H1 (cell line): ENCODE data around the gene GXYLT2. TPM values are rescaled to one million over a fixed set of nuclear protein-coding genes. Genes with fewer than 3 reads are reported as not detected.

Experiments used
- CTCF ChIA-PET: fragments of 300-600 bp; sonication (Branson Sonifier 250); formaldehyde crosslinking; loops from one replicate; lab custom pipeline; 2021; ENCODE audit not compliant: partially characterized antibody; lab: Charles Lee
- POLR2A ChIA-PET: fragments of 300-600 bp; sonication (Branson Sonifier 250); formaldehyde crosslinking; loops from one replicate; lab custom pipeline; 2021; ENCODE audit warnings: inconsistent platforms; ENCODE audit not compliant: partially characterized antibody; lab: Charles Lee
- DNase-seq, 2 experiments: peaks; one replicate each; pipeline versions ENCODE4 v3.0.0 to v3.0.0-alpha.2; 2010 to 2022; ENCODE audit warnings: low spot score in 2 of 2, low read depth in 1 of 2, mixed read lengths in 1 of 2
- FAIRE-seq: peaks from 2 replicates; lab custom pipeline; 2011; peaks lifted over from hg19 to GRCh38; lab: Jason Lieb, UNC
- H2AFZ ChIP-seq: 2 replicates; pipeline ENCODE4 v1.8.1; 2012; ENCODE audit warnings: low read length, inconsistent platforms
- H2AK5ac ChIP-seq: 2 replicates; pipeline ENCODE4 v1.6.1; 2013; ENCODE audit warnings: low read depth, low read length
- H2BK120ac ChIP-seq: replicated peaks from 2 replicates; pipeline ENCODE3; 2013; ENCODE audit warnings: low read depth, low read length, inconsistent platforms
- H2BK12ac ChIP-seq: 2 replicates; pipeline ENCODE4 v1.6.1; 2013; ENCODE audit warnings: low read depth, low read length
- H2BK15ac ChIP-seq: 2 replicates; pipeline ENCODE4 v1.6.1; 2013; ENCODE audit warnings: low read length
- H2BK20ac ChIP-seq: 2 replicates; pipeline ENCODE4 v1.6.1; 2013; ENCODE audit warnings: low read length
- H2BK5ac ChIP-seq: 2 replicates; pipeline ENCODE4 v1.6.1; 2013; ENCODE audit warnings: low read depth, low read length
- H3K14ac ChIP-seq: 2 replicates; pipeline ENCODE4 v1.6.1; 2013; ENCODE audit warnings: inconsistent platforms; ENCODE audit not compliant: insufficient read length
- H3K18ac ChIP-seq: 2 replicates; pipeline ENCODE4 v1.6.1; 2013; ENCODE audit warnings: low read length; ENCODE audit errors: extremely low read depth
- H3K23ac ChIP-seq: 2 replicates; pipeline ENCODE4 v1.6.1; 2013; ENCODE audit warnings: inconsistent platforms; ENCODE audit not compliant: insufficient read length
- H3K23me2 ChIP-seq: 2 replicates; pipeline ENCODE4 v1.6.1; 2013; ENCODE audit warnings: low read depth, low read length
- H3K27ac ChIP-seq: 2 replicates; pipeline ENCODE4 v1.6.1; 2011; ENCODE audit warnings: low read depth, low read length, inconsistent platforms
- H3K27me3 ChIP-seq, 4 experiments: replicated peaks in 1 of 4; 1 replicate in 1 of 4; 2 replicates in 3 of 4; pipeline versions ENCODE4 v1.6.1 to v1.8.1; 2011 to 2013; ENCODE audit warnings: low read length in 3 of 4, mild to moderate bottlenecking in 3 of 4, inconsistent platforms in 2 of 4, mixed read lengths in 2 of 4, moderate library complexity in 1 of 4; ENCODE audit not compliant: control insufficient read depth in 3 of 4, insufficient read depth in 3 of 4; ENCODE audit errors: extremely low read depth in 1 of 4
- H3K36me3 ChIP-seq, 4 experiments: 2 replicates each; pipeline versions ENCODE4 v1.6.1 to v1.8.1; 2011 to 2013; ENCODE audit warnings: mild to moderate bottlenecking in 4 of 4, low read length in 3 of 4, moderate library complexity in 2 of 4, control low read depth in 1 of 4, inconsistent platforms in 1 of 4; ENCODE audit not compliant: insufficient read depth in 4 of 4, control insufficient read depth in 2 of 4
- H3K4ac ChIP-seq: replicated peaks from 2 replicates; pipeline ENCODE3; 2013; ENCODE audit warnings: low read length, low read depth, mixed read lengths, inconsistent platforms; ENCODE audit not compliant: insufficient read length
- H3K4me1 ChIP-seq, 4 experiments: replicated peaks in 1 of 4; 1 replicate in 1 of 4; 2 replicates in 3 of 4; pipeline versions ENCODE4 v1.6.1 to v1.8.1; 2011 to 2013; ENCODE audit warnings: low read length in 3 of 4, inconsistent platforms in 2 of 4, mixed read lengths in 1 of 4; ENCODE audit not compliant: insufficient read depth in 4 of 4, control insufficient read depth in 3 of 4
- H3K4me2 ChIP-seq, 2 experiments: 2 replicates each; pipeline versions ENCODE4 v1.6.1 to v1.8.1; 2011 to 2013; ENCODE audit warnings: low read depth in 2 of 2, low read length in 2 of 2, control low read depth in 1 of 2, inconsistent platforms in 1 of 2, mild to moderate bottlenecking in 1 of 2; ENCODE audit not compliant: insufficient read depth in 1 of 2
- H3K4me3 ChIP-seq, 4 experiments: fragments of 200-600, 300-600 bp in 1 of 4; sonication (generic), shearing (Covaris generic), sonication (Bioruptor Twin) in 1 of 4; 2 replicates each; pipeline versions ENCODE4 v1.5.1 to v1.8.1; 2011 to 2016; ENCODE audit warnings: low read length in 4 of 4, low read depth in 3 of 4, control low read depth in 2 of 4, inconsistent platforms in 2 of 4, mild to moderate bottlenecking in 2 of 4, mixed read lengths in 1 of 4, moderate library complexity in 1 of 4; ENCODE audit not compliant: insufficient read depth in 2 of 4; ENCODE audit errors: extremely low read depth in 1 of 4
- H3K56ac ChIP-seq: replicated peaks from 2 replicates; pipeline ENCODE3; 2013; ENCODE audit warnings: low read depth, mild to moderate bottlenecking, mixed read lengths, low read length, inconsistent platforms; ENCODE audit not compliant: insufficient read length
- H3K79me1 ChIP-seq: 2 replicates; pipeline ENCODE4 v1.6.1; 2013; ENCODE audit warnings: low read depth, low read length, control low read depth
- H3K79me2 ChIP-seq, 2 experiments: 2 replicates each; pipeline versions ENCODE4 v1.6.1 to v1.8.1; 2012 to 2013; ENCODE audit warnings: low read length in 2 of 2, mild to moderate bottlenecking in 2 of 2, inconsistent platforms in 1 of 2; ENCODE audit not compliant: insufficient read depth in 2 of 2, control insufficient read depth in 1 of 2
- H3K9ac ChIP-seq, 4 experiments: replicated peaks in 1 of 4; 1 replicate in 1 of 4; 2 replicates in 3 of 4; pipeline versions ENCODE4 v1.6.1 to v1.8.1; 2011 to 2013; ENCODE audit warnings: low read depth in 3 of 4, low read length in 3 of 4, control low read depth in 2 of 4, mild to moderate bottlenecking in 2 of 4, moderate library complexity in 2 of 4, inconsistent platforms in 1 of 4; ENCODE audit errors: extremely low read depth in 1 of 4
- H3K9me3 ChIP-seq, 2 experiments: 2 replicates each; pipeline versions ENCODE4 v1.6.1 to v1.8.1; 2012 to 2013; ENCODE audit warnings: mild to moderate bottlenecking in 2 of 2, moderate library complexity in 2 of 2, control low read depth in 1 of 2, inconsistent platforms in 1 of 2, low read depth in 1 of 2, low read length in 1 of 2, mixed read lengths in 1 of 2; ENCODE audit not compliant: insufficient read depth in 2 of 2
- H4K20me1 ChIP-seq, 2 experiments: replicated peaks in 1 of 2; 2 replicates each; pipeline versions ENCODE3 to v1.8.1; 2011 to 2013; ENCODE audit warnings: inconsistent platforms in 2 of 2, low read length in 2 of 2, mild to moderate bottlenecking in 1 of 2; ENCODE audit not compliant: insufficient read depth in 2 of 2, control insufficient read depth in 1 of 2
- H4K5ac ChIP-seq: 2 replicates; pipeline ENCODE4 v1.6.1; 2013; ENCODE audit warnings: low read length, low read depth, mixed read lengths, inconsistent platforms; ENCODE audit not compliant: insufficient read length
- H4K8ac ChIP-seq: 2 replicates; pipeline ENCODE4 v1.8.0; 2013; ENCODE audit warnings: mild to moderate bottlenecking, moderate library complexity, low read length, inconsistent platforms; ENCODE audit not compliant: insufficient read depth; ENCODE audit errors: extremely low read depth
- H4K91ac ChIP-seq: replicated peaks from 2 replicates; pipeline ENCODE3; 2013; ENCODE audit warnings: low read length, mixed read lengths, inconsistent platforms; ENCODE audit not compliant: insufficient read length
- ATF3 ChIP-seq: IDR thresholded peaks from 2 replicates; pipeline ENCODE4 v1.6.1; 2011; ENCODE audit warnings: low read depth, mild to moderate bottlenecking, low read length; ENCODE audit not compliant: insufficient read depth
- BACH1 ChIP-seq: IDR thresholded peaks from 2 replicates; pipeline ENCODE4 v1.6.1; 2012; ENCODE audit warnings: low read length, improper control_type of control experiment
- BCL11A ChIP-seq, 2 experiments: IDR thresholded peaks; one replicate each; pipeline ENCODE4 v1.6.1; 2011; ENCODE audit warnings: low read depth in 2 of 2, low read length in 2 of 2, mild to moderate bottlenecking in 2 of 2
- CBX5 ChIP-seq: fragments of 300-800, 300-1000 bp; sonication (generic); IDR thresholded peaks from 2 replicates; pipeline ENCODE4 v1.7.1; 2016; ENCODE audit warnings: antibody characterized with exemption, low read length, low read depth
- CHD2 ChIP-seq: IDR thresholded peaks from 2 replicates; pipeline ENCODE4 v1.6.1; 2012; ENCODE audit warnings: low read length, improper control_type of control experiment
- HDAC6 ChIP-seq: IDR thresholded peaks from one replicate; pipeline ENCODE4 v1.7.1; 2012; ENCODE audit warnings: low read depth, mild to moderate bottlenecking, inconsistent platforms, low read length, moderate library complexity
- POU5F1 ChIP-seq: IDR thresholded peaks from 2 replicates; pipeline ENCODE4 v1.6.1; 2011; ENCODE audit warnings: low read depth, mild to moderate bottlenecking, low read length, moderate library complexity
- RXRA ChIP-seq: IDR thresholded peaks from 2 replicates; pipeline ENCODE4 v1.6.1; 2011; ENCODE audit warnings: low read depth, mild to moderate bottlenecking, low read length, moderate library complexity; ENCODE audit not compliant: insufficient read depth
- SIN3A ChIP-seq, 2 experiments: IDR thresholded peaks in 1 of 2; conservative IDR thresholded peaks in 1 of 2; 2 replicates each; pipeline ENCODE4 v1.6.1; 2011 to 2012; ENCODE audit warnings: low read length in 2 of 2, improper control_type of control experiment in 1 of 2, low read depth in 1 of 2, mild to moderate bottlenecking in 1 of 2
- SIRT6 ChIP-seq: IDR thresholded peaks from one replicate; pipeline ENCODE4 v1.7.1; 2012; ENCODE audit warnings: low read length, inconsistent platforms
- USF2 ChIP-seq: IDR thresholded peaks from 2 replicates; pipeline ENCODE4 v1.6.1; 2011; ENCODE audit warnings: low read length, improper control_type of control experiment
- WGBS, 2 experiments: shearing (Covaris generic) in 1 of 2; methylation state at CpG; one replicate each; pipeline versions ENCODE4 v1.1.6 to v1.1.7; 2013 to 2015; ENCODE audit warnings: low lambda C conversion rate in 2 of 2, mixed read lengths in 2 of 2, inconsistent platforms in 1 of 2, low coverage in 1 of 2, missing lambda C conversion rate in 1 of 2; ENCODE audit not compliant: insufficient replicate concordance in 2 of 2, insufficient coverage in 1 of 2, insufficient read length in 1 of 2; ENCODE audit errors: extremely low coverage in 1 of 2, missing lambda C conversion rate in 1 of 2; 5-methylcytosine and 5-hydroxymethylcytosine counted together
- polyA plus RNA-seq, 7 experiments: library from polyadenylated mRNA; depleted of rRNA in 3 of 7; stranded (reverse) in 5 of 7; unstranded in 2 of 7; fragments of >200 nt in 5 of 7; fragments of 200-250 nt in 2 of 7; gene quantifications; 1 replicate in 5 of 7; 2 replicates in 1 of 7; 4 replicates in 1 of 7; pipeline versions ENCODE4 v1.2.1 to v1.2.3, GENCODE V29; 2011 to 2013; ENCODE audit warnings: missing spikeins in 2 of 7, mixed read lengths in 2 of 7
- total RNA-seq: library from RNA; stranded (reverse); fragmentation: NEBNext Ultra II Directional; extraction: Animal tissue kit (Norgen Biotek cat#: 25700); gene quantifications from 2 replicates; pipeline ENCODE4 v1.2.1, GENCODE V29; 2021

Gene GXYLT2
- total and polyA plus RNA-seq, 2 of the 8 experiments (the other 6 are each of a cell fraction or from before 2014, with no cell fraction given): 1.8 to 5.6 TPM

- Histone ChIP-seq H3K23ac (no peak overlapping the region), H4K8ac (no peak overlapping the region), H3K79me2 (peaks cover 39 to 100% of the 10 kb centered on the region in 2 experiments), H2AK5ac (no peak overlapping the region), H2BK5ac (no peak overlapping the region), H3K18ac (no peak overlapping the region), H3K4me3 (no peak overlapping the region), H3K4me1 (peaks cover 0 to 9% (median 6%) of the 10 kb centered on the region in 4 experiments; a peak in 6 of 7 replicates), H4K20me1 (peaks cover 13 to 16% of the 10 kb centered on the region in 2 experiments), H3K4me2 (no peak overlapping the region), H3K23me2 (no peaks in the 10 kb centered on the region; the same call in 1 of the 2 replicates), H4K91ac (no peak overlapping the region), H3K56ac (no peak overlapping the region), H4K5ac (no peak overlapping the region), H3K9ac (no peak overlapping the region), H2BK12ac (no peak overlapping the region), H3K14ac (no peak overlapping the region), H3K27me3 (no peaks in the 10 kb centered on the region), H2BK120ac (no peak overlapping the region), H3K4ac (no peak overlapping the region), H2BK20ac (no peak overlapping the region), H3K79me1 (peaks cover 6% of the 10 kb centered on the region; the same call in 1 of the 2 replicates), H3K27ac (no peak overlapping the region), H3K9me3 (no peaks in the 10 kb centered on the region), H2BK15ac (no peak overlapping the region), H2AFZ (no peak overlapping the region), H3K36me3 (no peaks in the 10 kb centered on the region)
- 83% methylated on average over 6 of the region's 6 CpGs; no CpG with 5 or more reads in 1 of the 2 experiments for WGBS, 2 experiments
- ChIA-PET CTCF (interaction anchor here (1.1 to 2.3 kb wide), 7 partner anchors 8 to 88 kb away, joined by 3 to 8 read pairs (median 3); no protein-coding TSS in a partner anchor), POLR2A (interaction anchor here (0.7 to 2.3 kb wide), 5 partner anchors 9 to 90 kb away, joined by 3 to 10 read pairs (median 8); partner anchors contain the start of gene PPP4R2)
- no peak for TF ChIP-seq CBX5
- no peak for TF ChIP-seq CHD2
- no peak for TF ChIP-seq SIN3A (conservative IDR thresholded peaks at IDR 0.05 in 1 of 2, IDR thresholded peaks at IDR 0.05 in 1 of 2; ENCODE audit: low read depth in 1 of 2, low read length in 2 of 2)
- TF ChIP-seq USF2: no peak
- no peak for TF ChIP-seq BCL11A (IDR thresholded peaks at IDR 0.05; ENCODE audit: low read depth in 2 of 2, low read length in 2 of 2)
- TF ChIP-seq HDAC6: no peak
- TF ChIP-seq BACH1: no peak
- TF ChIP-seq POU5F1: no peak
- TF ChIP-seq ATF3: no peak
- no peak for TF ChIP-seq SIRT6
- TF ChIP-seq RXRA: no peak
- FAIRE-seq (no peak), DNase-seq (no peak)
These were observed 138.4 kb downstream of the GXYLT2 start for GRCh38 chr3:73026111-73026759.
